ENCODE data around the gene TSACC. TPM values are rescaled to one million over a fixed set of nuclear protein-coding genes. Genes with fewer than 3 reads are reported as not detected.

TSACC gene
- polyA plus RNA-seq, 3 donors = 0.67 TPM; not detected in 2

- H3K79me2 ChIP-seq (ENCODE audit: insufficient read depth, low read length) = no peaks in the 10 kb centered on the region
- Mint-ChIP-seq H3K4me1 (peaks cover 5% of the 10 kb centered on the region), H3K4me3 (no peak overlapping the region), H3K9me3 (peaks cover 0 to 13% (median 2%) of the 10 kb centered on the region in 7 donors), H3K27ac (no peak overlapping the region), H3K27me3 (ENCODE audit: low read depth in 3 of 3) (peaks cover 47 to 60% (median 47%) of the 10 kb centered on the region in 3 donors), H3K36me3 (no peaks in the 10 kb centered on the region)
- intact Hi-C loops (cut with micrococcal nuclease) = no loop called here
- no peak overlapping the region for H3K27ac ChIP-seq (ENCODE audit: low read depth in 1 of 2, low read length in 2 of 2)
- peaks cover 21 to 47% of the 10 kb centered on the region in 2 donors for H3K27me3 ChIP-seq (ENCODE audit: control insufficient read depth in 2 of 2, insufficient read depth in 2 of 2, low read length in 2 of 2)
- H3K9me3 ChIP-seq (replicated peaks in 1 of 2; ENCODE audit: control insufficient read depth in 1 of 2, insufficient read depth in 1 of 2, low read length in 2 of 2) = peaks cover 0 to 5% of the 10 kb centered on the region in 2 donors
- no peak for TF ChIP-seq CTCF (IDR thresholded peaks at IDR 0.05)
- no peak overlapping the region for H3K4me2 ChIP-seq (replicated peaks; ENCODE audit: extremely low read depth, low read length, poor library complexity, severe bottlenecking)
- 95% methylated on average over 11 of the region's 11 CpGs for WGBS (ENCODE audit: insufficient coverage)
- H3K4me3 ChIP-seq (replicated peaks in 1 of 3; ENCODE audit: low read depth in 2 of 3, low read length in 3 of 3) = no peak overlapping the region
- no peaks in the 10 kb centered on the region for H3K36me3 ChIP-seq (replicated peaks in 1 of 2; ENCODE audit: control insufficient read depth in 1 of 2, insufficient read depth in 2 of 2, low read length in 2 of 2)
- H3K4me1 ChIP-seq (ENCODE audit: control insufficient read depth in 1 of 2, insufficient read depth in 2 of 2, low read length in 2 of 2) = peaks cover 4 to 8% of the 10 kb centered on the region in 2 donors
- DNase-seq = no peak
- no peak overlapping the region for H2AFZ ChIP-seq (ENCODE audit: insufficient read depth, low read depth, low read length, poor library complexity, severe bottlenecking)
- H4K20me1 ChIP-seq (ENCODE audit: insufficient read depth, low read length) = no peaks in the 10 kb centered on the region
- no peak overlapping the region for H3K9ac ChIP-seq (ENCODE audit: insufficient read depth, low read length, poor library complexity, severe bottlenecking)
These were observed 53.0 kb downstream of the TSACC start for GRCh38 chr1:156391366-156391677.

GRCh38 chr1:156391701-156392100 lies 53.4 kb downstream of the TSACC start:
- no peaks in the 10 kb centered on the region for H3K79me2 ChIP-seq (ENCODE audit: insufficient read depth, low read length)
- no peak overlapping the region for H3K27ac ChIP-seq (ENCODE audit: low read depth in 1 of 2, low read length in 2 of 2)
- peaks cover 0 to 5% of the 10 kb centered on the region in 2 donors for H3K9me3 ChIP-seq (replicated peaks in 1 of 2; ENCODE audit: control insufficient read depth in 1 of 2, insufficient read depth in 1 of 2, low read length in 2 of 2)
- H3K9ac ChIP-seq (ENCODE audit: insufficient read depth, low read length, poor library complexity, severe bottlenecking) = no peak overlapping the region
- no peaks in the 10 kb centered on the region for H3K36me3 Mint-ChIP-seq
- H3K9me3 Mint-ChIP-seq = peaks cover 0 to 13% (median 2%) of the 10 kb centered on the region in 7 donors
- H3K4me2 ChIP-seq (replicated peaks; ENCODE audit: extremely low read depth, low read length, poor library complexity, severe bottlenecking) = no peak overlapping the region
- peaks cover 4 to 8% of the 10 kb centered on the region in 2 donors for H3K4me1 ChIP-seq (ENCODE audit: control insufficient read depth in 1 of 2, insufficient read depth in 2 of 2, low read length in 2 of 2)
- peaks cover 5% of the 10 kb centered on the region for H3K4me1 Mint-ChIP-seq
- H3K36me3 ChIP-seq (replicated peaks in 1 of 2; ENCODE audit: control insufficient read depth in 1 of 2, insufficient read depth in 2 of 2, low read length in 2 of 2) = no peaks in the 10 kb centered on the region
- WGBS (ENCODE audit: insufficient coverage) = 90% methylated on average over 8 of the region's 8 CpGs
- no peak overlapping the region for H2AFZ ChIP-seq (ENCODE audit: insufficient read depth, low read depth, low read length, poor library complexity, severe bottlenecking)
- no peak for TF ChIP-seq CTCF (IDR thresholded peaks at IDR 0.05)
- peaks cover 43 to 57% (median 45%) of the 10 kb centered on the region in 3 donors for H3K27me3 Mint-ChIP-seq (ENCODE audit: low read depth in 3 of 3)
- intact Hi-C loops (cut with micrococcal nuclease) = no loop called here
- no peak overlapping the region for H3K4me3 Mint-ChIP-seq
- H3K27ac Mint-ChIP-seq = no peak overlapping the region
- H3K4me3 ChIP-seq (replicated peaks in 1 of 3; ENCODE audit: low read depth in 2 of 3, low read length in 3 of 3) = no peak overlapping the region
- H4K20me1 ChIP-seq (ENCODE audit: insufficient read depth, low read length) = no peaks in the 10 kb centered on the region
- DNase-seq = no peak
- H3K27me3 ChIP-seq (ENCODE audit: control insufficient read depth in 2 of 2, insufficient read depth in 2 of 2, low read length in 2 of 2) = peaks cover 21 to 44% of the 10 kb centered on the region in 2 donors

Data from CD14-positive monocyte (primary cell).